Common myeloid progenitor, CD34-positive (primary cell): ENCODE results near the gene AFMID.

Experiments used
- CTCF ChIA-PET: fragments of 350-600 bp; sonication (Branson Sonifier 250); formaldehyde crosslinking; loops from one replicate; lab custom pipeline; 2021; ENCODE audit warnings: antibody characterized with exemption; lab: Charles Lee
- POLR2A ChIA-PET: fragments of 350-600 bp; sonication (Branson Sonifier 250); formaldehyde crosslinking; loops from one replicate; lab custom pipeline; 2021; ENCODE audit warnings: antibody characterized with exemption; lab: Charles Lee
- DNase-seq, 3 donors: peaks; one replicate each; pipeline versions ENCODE4 v3.0.0 to v3.0.0-alpha.2; 2013
- H3K27ac ChIP-seq, 2 experiments: 1 replicate in 1 of 2; 2 replicates in 1 of 2; pipeline ENCODE4 v1.7.0; 2013; ENCODE audit warnings: inconsistent platforms in 2 of 2, low read length in 2 of 2, mild to moderate bottlenecking in 2 of 2, low read depth in 1 of 2, moderate library complexity in 1 of 2; ENCODE audit not compliant: severe bottlenecking in 2 of 2, insufficient read depth in 1 of 2, poor library complexity in 1 of 2
- H3K27me3 ChIP-seq, 5 experiments: replicated peaks in 2 of 5; 1 replicate in 3 of 5; 2 replicates in 2 of 5; pipeline versions ENCODE4 v1.6.1 to v1.7.0; 2013; ENCODE audit warnings: low read length in 4 of 5, mild to moderate bottlenecking in 2 of 5, moderate library complexity in 2 of 5, inconsistent platforms in 1 of 5; ENCODE audit not compliant: insufficient read depth in 5 of 5, control insufficient read depth in 4 of 5
- H3K36me3 ChIP-seq, 4 experiments: 1 replicate in 2 of 4; 2 replicates in 2 of 4; pipeline versions ENCODE4 v1.6.1 to v1.7.0; 2013; ENCODE audit warnings: low read length in 3 of 4, control low read depth in 1 of 4, mild to moderate bottlenecking in 1 of 4; ENCODE audit not compliant: control insufficient read depth in 4 of 4, insufficient read depth in 4 of 4
- H3K4me1 ChIP-seq, 4 experiments: 1 replicate in 3 of 4; 2 replicates in 1 of 4; pipeline versions ENCODE4 v1.6.1 to v1.7.1; 2013; ENCODE audit warnings: low read length in 3 of 4, mild to moderate bottlenecking in 3 of 4, control low read depth in 1 of 4, inconsistent platforms in 1 of 4, moderate library complexity in 1 of 4; ENCODE audit not compliant: control insufficient read depth in 4 of 4, insufficient read depth in 4 of 4; ENCODE audit errors: control extremely low read depth in 1 of 4
- H3K4me3 ChIP-seq, 7 experiments: 1 replicate in 4 of 7; 2 replicates in 3 of 7; pipeline versions ENCODE4 v1.5.1 to v1.7.0; 2013; ENCODE audit warnings: mild to moderate bottlenecking in 7 of 7, low read length in 6 of 7, moderate library complexity in 6 of 7, inconsistent platforms in 2 of 7, low read depth in 2 of 7, control low read depth in 1 of 7; ENCODE audit not compliant: insufficient read depth in 4 of 7, control insufficient read depth in 1 of 7; ENCODE audit errors: extremely low read depth in 1 of 7
- H3K9me3 ChIP-seq, 5 experiments: 1 replicate in 4 of 5; 2 replicates in 1 of 5; pipeline versions ENCODE4 v1.6.1 to v1.7.1; 2013; ENCODE audit warnings: low read length in 4 of 5, mild to moderate bottlenecking in 2 of 5, inconsistent platforms in 1 of 5, low read depth in 1 of 5, moderate library complexity in 1 of 5; ENCODE audit not compliant: control insufficient read depth in 4 of 5, insufficient read depth in 2 of 5; ENCODE audit errors: control extremely low read depth in 1 of 5
- WGBS: methylation state at CpG from one replicate; pipeline ENCODE4 v1.1.5; 2013; ENCODE audit not compliant: insufficient coverage; 5-methylcytosine and 5-hydroxymethylcytosine counted together

The AFMID gene

DNA sequence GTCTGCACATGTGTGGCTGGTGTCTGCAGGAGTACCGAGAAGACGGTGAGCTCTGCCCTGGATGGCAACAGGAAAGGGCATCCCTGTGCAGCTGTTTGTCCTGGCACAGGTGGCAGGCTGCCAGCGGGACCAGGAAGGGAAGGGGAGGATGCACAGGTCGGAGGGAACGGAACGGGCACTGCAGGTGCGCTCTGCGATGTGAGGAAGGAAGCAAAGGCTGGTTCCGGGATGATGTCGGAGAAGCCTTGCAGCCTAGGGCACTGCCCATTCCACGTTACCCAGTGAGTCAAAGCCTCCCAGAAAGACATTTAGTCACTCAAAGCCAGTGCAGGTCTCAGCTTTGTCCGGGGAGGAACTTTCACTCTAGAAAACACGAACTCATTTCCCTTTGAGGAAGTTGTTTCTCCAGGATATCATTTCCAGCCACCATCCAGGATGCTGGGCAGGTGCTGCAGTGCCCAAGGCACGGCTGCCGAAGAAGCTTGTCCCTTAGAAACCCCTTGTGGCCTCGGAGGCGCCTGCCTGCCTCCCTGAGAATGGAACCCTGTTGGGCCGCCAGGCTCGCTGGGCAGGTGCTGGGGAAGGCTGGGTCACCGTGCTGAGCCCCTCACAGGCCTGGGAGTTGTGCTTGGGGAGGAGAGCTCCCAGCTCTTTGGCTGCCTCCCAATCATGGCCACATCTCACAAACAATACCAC is 39.7 kb downstream of the AFMID start:
- peaks cover 0 to 38% (median 23%) of the 10 kb centered on the region in 4 experiments for H3K4me1 ChIP-seq
- peaks cover 0 to 31% (median 3%) of the 10 kb centered on the region in 4 experiments for H3K36me3 ChIP-seq
- H3K9me3 ChIP-seq, result no peaks in the 10 kb centered on the region
- POLR2A ChIA-PET, result interaction anchor here (0.6 to 1.6 kb wide), 2 partner anchors 27 to 44 kb away, joined by 3 to 6 read pairs; no protein-coding TSS in a partner anchor
- peak overlapping the region in 2 of 7 experiments; percentile 23 to 61 for H3K4me3 ChIP-seq
- CTCF ChIA-PET, result interaction anchor here (1.0 to 3.2 kb wide), 8 partner anchors 10 to 195 kb away, joined by 3 to 11 read pairs (median 4); no protein-coding TSS in a partner anchor
- H3K27me3 ChIP-seq, result peaks cover 0 to 13% (median 12%) of the 10 kb centered on the region in 5 experiments
- H3K27ac ChIP-seq, result no peak overlapping the region
- peak in 2 of 3 donors; percentile 73 to 76 for DNase-seq
- 24% methylated on average over 18 of the region's 20 CpGs for WGBS

DNA sequence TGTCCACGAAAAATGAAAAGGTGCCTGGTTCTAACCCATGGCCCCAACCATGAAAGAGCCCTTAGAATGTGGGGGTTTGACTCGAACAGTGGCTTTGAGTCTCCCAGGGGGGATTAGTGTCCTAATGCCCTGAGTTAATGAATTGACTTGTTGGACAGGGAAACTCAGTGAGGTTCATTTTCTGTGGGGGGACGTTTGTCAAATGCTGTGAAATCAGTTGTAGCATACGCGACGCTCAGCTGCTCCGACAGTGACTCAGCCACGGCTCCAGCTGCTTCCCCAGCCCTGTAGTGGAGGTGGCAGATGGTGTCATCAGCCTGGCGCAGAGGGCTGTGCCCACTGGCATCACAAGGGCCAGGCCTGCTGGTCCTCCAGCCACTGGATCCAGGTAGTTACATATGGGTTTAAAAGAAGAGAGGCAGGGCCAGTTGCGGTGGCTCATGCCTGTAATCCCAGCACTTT is 40.3 kb downstream of the AFMID start:
- no peaks in the 10 kb centered on the region for H3K9me3 ChIP-seq
- H3K27ac ChIP-seq, result no peak overlapping the region
- ChIA-PET CTCF (interaction anchor here (0.9 to 3.2 kb wide), 4 partner anchors 15 to 194 kb away, joined by 3 to 11 read pairs (median 3); no protein-coding TSS in a partner anchor), POLR2A (interaction anchor here (1.6 kb wide), 1 partner anchor 28 kb away, joined by 3 read pairs; no protein-coding TSS in a partner anchor)
- 88% methylated on average over 3 of the region's 10 CpGs for WGBS
- peaks cover 0 to 29% (median 3%) of the 10 kb centered on the region in 4 experiments for H3K36me3 ChIP-seq
- H3K4me1 ChIP-seq, result peaks cover 0 to 44% (median 29%) of the 10 kb centered on the region in 4 experiments
- peak overlapping the region in 1 of 7 experiments; percentile 61 for H3K4me3 ChIP-seq
- DNase-seq, result peak in 2 of 3 donors; percentile 91 to 93
- H3K27me3 ChIP-seq, result peaks cover 0 to 18% (median 13%) of the 10 kb centered on the region in 5 experiments

DNA sequence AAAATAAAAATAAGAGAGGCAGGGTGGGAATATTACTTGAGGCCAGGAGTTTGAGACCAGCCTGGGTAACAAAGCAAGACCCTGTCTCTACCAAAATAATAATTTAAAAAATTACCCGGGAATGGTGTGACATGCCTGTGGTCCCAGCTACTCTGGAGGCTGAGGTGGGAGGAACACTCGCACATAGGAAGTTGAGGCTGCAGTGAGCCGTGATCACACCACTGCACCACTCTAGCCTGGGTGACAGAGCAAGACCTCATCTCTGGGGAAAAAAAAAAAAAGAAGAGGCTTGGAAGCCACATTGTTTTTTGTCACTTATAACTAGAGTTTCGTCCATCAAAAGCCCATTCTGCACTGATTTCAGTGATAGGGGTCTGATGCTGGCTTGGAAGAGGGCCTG is 41.0 kb downstream of the AFMID start:
- Histone ChIP-seq H3K4me3 (no peak overlapping the region), H3K36me3 (peaks cover 0 to 23% (median 3%) of the 10 kb centered on the region in 4 experiments), H3K27ac (no peak overlapping the region), H3K9me3 (no peaks in the 10 kb centered on the region), H3K4me1 (peaks cover 0 to 43% (median 30%) of the 10 kb centered on the region in 4 experiments), H3K27me3 (peaks cover 0 to 25% (median 19%) of the 10 kb centered on the region in 5 experiments)
- 89% methylated on average over 4 of the region's 4 CpGs for WGBS
- no peak for DNase-seq
- ChIA-PET CTCF (interaction anchor here (0.9 to 3.2 kb wide), 4 partner anchors 14 to 194 kb away, joined by 3 to 11 read pairs (median 3); no protein-coding TSS in a partner anchor), POLR2A (interaction anchor here (0.6 kb wide), 2 partner anchors 45 to 154 kb away, joined by 3 to 7 read pairs; no protein-coding TSS in a partner anchor)

DNA sequence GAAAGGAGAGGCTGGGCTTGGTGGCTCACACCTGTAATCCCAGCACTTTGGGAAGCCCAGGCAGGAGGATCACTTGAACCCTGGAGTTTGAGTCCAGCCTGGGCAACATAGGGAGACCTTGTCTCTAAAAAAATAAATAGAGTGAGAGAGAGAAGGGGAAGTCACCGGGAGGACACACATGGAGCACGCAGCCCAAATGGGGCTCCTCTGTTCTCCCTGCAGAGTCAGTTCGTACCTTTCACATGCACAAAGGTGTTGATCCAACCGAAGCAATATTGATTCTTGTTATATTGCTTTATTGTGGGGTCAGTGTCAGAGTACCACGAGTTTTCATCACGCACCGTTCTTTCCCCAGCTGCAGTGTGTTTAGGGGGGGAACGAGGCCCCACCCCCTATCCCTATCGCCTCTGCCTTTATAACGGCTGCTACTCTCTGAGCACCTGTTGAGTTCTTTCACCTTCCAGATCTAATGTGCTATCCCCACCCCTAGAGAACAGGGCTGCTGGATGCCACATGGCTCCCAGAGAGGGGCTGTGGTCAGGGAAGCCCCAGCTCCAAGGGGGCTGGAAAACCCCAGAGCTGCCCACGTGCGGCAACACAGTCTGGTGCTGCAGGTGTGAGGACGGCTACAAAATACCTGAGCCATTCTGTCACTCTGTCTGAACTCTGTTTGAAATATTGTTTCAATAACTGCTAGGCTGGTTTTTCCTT is 43.2 kb downstream of the AFMID start:
- no peak for DNase-seq
- no peaks in the 10 kb centered on the region for H3K9me3 ChIP-seq
- CTCF ChIA-PET, result interaction anchor here (3.2 kb wide), 1 partner anchor 20 kb away, joined by 11 read pairs; no protein-coding TSS in a partner anchor
- H3K27me3 ChIP-seq, result peaks cover 0 to 26% (median 19%) of the 10 kb centered on the region in 5 experiments
- peaks cover 0 to under 1% (median 0%) of the 10 kb centered on the region in 4 experiments for H3K36me3 ChIP-seq
- H3K4me1 ChIP-seq, result peaks cover 0 to 37% (median 27%) of the 10 kb centered on the region in 4 experiments
- no peak overlapping the region for H3K4me3 ChIP-seq
- POLR2A ChIA-PET, result interaction anchor here (0.6 kb wide), 1 partner anchor 19 kb away, joined by 3 read pairs; no protein-coding TSS in a partner anchor
- WGBS, result 93% methylated on average over 12 of the region's 13 CpGs
- H3K27ac ChIP-seq, result no peak overlapping the region

DNA sequence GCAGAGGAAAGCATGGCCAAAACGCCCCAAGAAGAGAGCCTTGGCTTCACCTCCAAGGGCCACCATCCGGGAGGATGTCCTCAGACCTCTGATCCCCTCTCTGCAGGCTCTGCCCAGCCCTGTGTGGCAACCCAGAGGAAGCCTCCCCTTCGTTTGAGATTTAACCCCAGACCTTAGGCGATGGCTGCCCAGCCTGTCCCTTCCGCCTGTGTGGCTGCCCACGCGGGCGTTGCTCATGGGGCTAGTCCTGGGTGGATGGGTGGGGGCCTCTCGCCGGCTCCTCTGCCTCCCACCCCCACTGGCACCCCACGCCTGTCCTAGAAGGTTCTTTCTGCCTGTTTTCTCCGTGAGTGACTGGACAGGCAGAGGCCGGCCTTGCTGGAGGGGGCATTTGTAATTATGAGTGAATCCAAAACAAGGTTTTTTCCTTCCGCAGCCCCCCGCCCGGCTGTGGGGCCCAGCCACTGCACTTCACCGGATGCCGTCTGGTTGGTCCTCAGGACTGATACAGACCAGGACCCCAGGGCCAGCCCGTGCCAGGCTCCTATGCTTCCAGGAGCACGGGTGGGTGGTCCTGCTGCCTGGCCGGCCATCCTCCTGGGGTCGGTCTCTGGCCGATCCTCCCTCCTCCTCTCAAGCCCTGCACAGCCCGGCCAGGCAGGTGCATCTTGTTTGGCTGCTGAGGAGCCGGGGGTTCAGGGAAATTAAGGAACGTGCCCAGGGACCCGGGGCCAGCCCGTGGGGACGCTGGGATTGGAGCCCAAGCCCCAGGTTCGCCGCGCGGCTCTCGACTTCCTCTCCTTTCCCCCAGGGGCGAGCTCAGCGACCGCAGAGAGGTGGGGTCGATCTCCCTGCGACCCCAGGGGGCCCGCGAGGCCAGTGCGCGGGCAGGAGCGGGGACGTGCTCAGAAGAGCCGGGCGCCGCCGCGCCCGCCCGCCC is 44.1 kb downstream of the AFMID start, which contains the start of gene TMEM235:
TMEM235 (plus strand) TSS at position 636 of the 940 bp plus-strand sequence. CDS start 393 bp downstream, outside the sequence.
- no peaks in the 10 kb centered on the region for H3K9me3 ChIP-seq
- ChIA-PET POLR2A (no interaction called here), CTCF (interaction anchor here (1.0 kb wide), 2 partner anchors 18 to 191 kb away, joined by 3 to 5 read pairs; no protein-coding TSS in a partner anchor)
- peaks cover 0 to 35% (median 27%) of the 10 kb centered on the region in 4 experiments for H3K4me1 ChIP-seq
- H3K36me3 ChIP-seq, result no peaks in the 10 kb centered on the region
- H3K27me3 ChIP-seq, result peaks cover 0 to 26% (median 19%) of the 10 kb centered on the region in 5 experiments
- peak in 2 of 3 donors; percentile 17 to 27 for DNase-seq
- H3K27ac ChIP-seq, result no peak within 1 kb of the TSS
- H3K4me3 ChIP-seq, result peak within 1 kb of the TSS in 3 of 7 experiments; percentile 42 to 54 (median 43)
- WGBS, result 41% methylated on average over 29 of the region's 52 CpGs
